GM21528 (cell line): ENCODE results near the gene RFX2.
"Not testable (repeated sequence)": the region's sequence is repeated elsewhere in the genome, so short reads cannot be mapped to it uniquely, and the experiment has no call there.

Source experiments
- ATAC-seq: cut with Tn5 transposase; IDR thresholded peaks from one replicate; pipeline ENCODE4 v1.9.1; 2021; ENCODE audit warnings: mild to moderate bottlenecking, moderate library complexity; ENCODE audit not compliant: unreplicated experiment, low FRiP score

Gene RFX2

DNA sequence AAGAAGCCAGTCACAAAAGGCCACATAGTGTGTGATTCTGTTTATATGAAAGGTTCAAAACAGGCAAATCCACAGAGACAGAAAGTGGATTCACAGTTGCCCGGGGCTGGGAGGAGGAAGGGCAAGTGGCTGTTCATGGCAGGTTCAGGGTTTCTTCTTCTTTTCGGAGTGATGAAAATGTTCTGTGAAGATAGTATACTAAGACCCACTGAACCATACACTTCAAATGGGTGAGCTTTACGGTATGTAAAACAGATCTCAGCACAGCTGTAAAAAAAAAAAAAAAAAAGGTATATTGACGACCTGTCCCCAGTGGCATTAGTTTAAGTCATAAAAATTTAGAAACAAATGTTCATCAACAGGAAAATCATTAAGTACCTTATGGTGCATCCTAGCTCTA lies 32.2 kb downstream of the RFX2 start:
- ATAC-seq, result no peak

DNA sequence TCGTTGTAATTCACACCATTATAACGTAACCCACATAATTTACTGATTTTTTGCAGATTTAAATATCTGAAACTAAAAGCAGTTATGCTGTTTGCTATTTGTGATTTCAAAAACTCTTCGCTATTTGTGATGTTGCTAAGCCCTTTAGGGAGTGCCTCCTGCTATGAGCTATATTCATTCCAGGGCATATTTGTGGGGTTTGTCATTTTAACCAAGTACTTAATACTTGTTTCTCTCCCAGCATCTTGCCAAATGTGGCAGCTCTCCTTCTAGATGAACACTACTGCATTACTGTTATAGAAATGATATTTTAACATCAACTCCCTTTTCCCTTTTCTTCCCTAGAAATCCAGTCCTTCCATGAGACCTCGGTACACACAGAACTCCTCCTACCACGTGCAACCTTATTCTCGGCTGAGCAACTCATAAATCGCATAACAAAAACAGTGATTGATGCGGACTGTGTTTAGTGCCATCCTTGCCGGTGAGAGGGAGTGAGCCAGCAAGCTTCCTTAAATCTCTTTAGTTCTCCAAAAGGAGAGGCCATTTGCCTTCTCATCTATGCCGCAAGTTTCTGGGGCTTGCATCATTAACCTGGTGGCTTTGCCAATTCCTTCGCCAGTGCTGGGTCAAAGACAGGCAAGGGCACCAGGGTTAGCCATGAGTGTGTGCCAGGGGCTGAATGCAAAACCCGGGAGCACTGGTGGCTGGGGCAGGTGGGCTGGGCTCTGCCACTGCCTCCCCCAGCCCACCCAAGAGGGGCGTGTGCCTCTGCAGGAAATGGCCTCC lies 33.4 kb downstream of the RFX2 start:
- ATAC-seq, result no peak

DNA sequence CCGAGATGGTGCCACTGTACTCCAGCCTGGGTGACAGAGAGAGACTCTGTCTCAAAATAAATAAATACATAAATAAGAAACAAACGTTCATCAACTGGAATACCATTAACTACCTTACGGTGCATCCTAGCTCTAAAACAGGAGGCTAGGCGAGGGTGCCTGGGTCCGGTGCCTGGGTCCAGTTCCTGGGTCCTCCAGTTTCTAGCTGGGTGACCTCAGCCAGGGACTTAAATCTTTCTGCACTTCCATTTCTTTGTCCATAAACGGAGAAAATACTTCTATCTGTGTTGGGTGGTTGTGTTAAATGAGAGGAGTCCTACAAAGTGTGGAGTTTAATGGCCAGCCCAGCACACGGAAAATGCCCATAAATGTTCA lies 34.0 kb downstream of the RFX2 start:
- no peak for ATAC-seq

DNA sequence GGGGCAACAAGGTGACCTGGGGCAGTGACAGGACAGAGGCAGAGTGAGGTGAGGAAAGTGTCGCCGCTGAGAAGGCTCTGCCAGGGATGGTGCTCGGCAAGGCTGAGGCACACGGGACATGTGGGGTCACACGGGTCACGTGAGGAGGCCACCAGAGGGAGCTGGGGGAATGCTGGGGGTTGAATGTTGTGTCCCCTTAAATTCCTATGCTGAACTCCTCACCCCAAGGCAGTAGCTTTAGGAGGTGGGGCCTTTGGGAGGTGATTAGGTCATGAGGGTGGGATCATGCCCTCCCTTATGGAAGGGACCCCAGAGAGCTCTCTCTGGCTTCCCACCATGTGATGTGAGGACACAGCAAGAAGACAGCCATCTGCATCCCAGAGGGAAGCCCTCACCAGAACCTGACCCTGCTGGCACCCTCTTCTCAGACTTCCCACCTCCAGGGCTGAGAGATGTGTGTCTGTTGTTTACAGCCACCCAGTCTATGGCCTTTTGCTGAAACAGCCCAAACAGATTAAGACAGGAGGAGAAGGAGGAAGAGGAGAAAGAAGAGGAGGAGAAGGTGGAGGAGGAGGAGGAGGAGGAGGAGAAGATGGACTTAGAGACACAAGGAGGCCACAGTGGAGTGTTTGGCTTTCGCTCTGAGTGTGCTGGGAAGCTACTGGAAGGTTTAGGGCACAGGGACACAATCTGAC lies 35.4 kb downstream of the RFX2 start:
- ATAC-seq, result no peak

DNA sequence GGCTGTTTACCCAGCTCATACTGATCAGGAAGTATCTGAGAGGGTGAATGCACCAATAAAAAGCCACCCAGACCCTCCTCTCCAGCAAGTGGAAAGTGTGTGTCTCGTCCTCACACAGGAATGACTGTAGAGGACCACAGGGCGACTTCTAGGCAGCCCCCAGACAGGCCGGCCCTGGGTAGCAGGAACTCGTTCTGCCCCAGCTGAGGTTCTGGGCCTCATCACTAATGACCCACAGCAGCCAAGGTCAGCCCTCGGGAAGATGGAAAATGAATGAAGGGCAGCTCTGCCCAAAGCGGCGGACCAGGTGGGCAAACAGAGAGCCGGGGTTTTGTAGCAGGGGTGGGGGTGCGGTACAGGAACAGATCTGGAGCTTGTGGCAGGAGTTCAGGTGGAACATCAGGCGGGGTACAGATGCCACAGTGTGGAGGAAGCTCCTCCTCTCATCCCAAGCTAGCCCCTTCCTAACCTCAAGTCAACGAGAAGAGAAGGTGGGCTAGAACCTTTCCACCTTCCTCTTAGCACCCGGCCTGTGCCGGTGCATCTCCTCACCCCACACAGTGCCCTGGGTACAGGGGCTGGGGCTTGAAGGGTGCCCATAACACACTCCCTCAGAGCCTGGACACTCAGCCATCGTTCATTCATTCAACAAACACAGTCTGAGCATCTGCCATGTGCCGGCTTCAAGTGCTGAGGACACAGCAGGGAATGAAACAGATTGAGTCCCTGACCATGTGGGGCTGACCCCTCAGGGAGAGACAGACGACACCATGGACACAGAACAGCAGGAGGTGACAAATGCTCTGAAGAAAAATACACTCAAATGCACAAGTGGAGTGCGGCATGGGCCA lies 36.2 kb downstream of the RFX2 start:
- no peak for ATAC-seq

DNA sequence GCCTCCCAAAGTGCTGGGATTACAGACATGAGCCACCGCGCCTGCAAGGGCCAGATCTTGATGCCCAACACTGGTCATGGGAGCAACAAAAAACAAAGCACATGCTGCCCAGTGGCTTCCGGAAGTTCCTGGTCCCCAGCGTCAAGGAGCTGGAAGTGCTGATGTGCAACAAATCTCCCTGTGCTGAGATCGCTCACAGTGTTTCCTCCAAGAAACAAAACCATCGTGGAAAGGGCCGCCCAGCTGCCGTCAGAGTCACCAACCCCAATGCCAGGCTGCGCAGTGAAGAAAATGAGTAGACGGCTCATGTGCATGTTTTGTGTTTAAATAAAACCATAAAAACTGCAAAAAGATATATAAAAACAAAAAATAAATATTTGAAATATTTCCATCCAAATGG lies 37.1 kb downstream of the RFX2 start:
- ATAC-seq, result not testable (repeated sequence)

DNA sequence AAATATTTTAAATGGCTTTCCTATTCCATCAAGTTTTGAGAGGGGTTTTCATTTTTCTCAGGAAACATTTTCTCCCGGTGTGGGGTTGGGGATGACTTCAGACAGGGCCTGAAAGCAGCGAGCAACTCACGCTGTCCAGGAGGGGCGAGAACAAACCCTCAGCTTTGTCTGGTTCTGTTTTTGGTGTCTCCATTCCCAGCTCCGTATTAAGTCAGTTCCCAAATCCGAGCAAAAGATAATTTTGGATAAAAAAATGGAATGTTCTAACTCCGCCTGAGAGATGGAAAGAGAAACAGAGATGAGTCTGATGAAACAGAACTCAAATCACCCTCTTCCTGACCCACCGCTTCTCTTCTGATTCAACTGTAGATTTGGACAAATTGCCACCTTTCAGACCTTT lies 38.4 kb downstream of the RFX2 start:
- ATAC-seq, result no peak

DNA sequence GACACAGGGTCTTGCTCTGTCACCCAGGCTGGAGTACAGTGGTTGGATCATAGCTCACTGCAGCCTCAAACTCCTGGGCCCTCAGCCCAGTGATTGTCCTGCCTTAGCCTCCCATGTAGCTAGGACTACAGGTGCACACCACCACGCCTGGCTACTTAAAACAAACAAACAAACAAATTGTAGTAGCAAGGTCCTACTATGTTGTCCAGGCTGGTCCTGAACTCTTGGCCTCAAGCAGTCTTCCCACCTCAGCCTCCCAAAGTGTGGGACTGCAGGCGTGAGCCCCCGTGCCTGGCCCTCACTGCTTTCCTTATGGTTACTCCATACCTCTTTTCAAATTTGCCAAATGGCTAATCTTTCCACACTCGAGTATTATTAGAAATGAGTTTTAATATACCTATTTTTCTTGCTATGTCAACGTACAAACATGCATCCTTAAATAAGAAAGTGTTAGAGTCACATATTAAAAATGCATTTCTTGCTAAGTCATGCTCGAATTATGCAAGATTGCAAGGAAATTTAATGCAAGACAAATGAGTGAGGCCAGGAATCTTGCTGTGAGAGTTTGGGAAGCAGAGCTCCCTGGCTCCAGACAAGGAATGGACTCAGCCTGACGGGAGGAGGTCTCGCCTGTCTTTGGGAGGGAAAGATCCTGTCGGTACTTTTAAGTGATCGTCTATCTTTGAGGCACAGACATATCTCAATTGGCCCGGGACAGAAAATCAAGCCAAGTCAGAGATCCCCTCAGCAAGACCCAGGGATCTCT lies 39.4 kb downstream of the RFX2 start:
- no peak for ATAC-seq

DNA sequence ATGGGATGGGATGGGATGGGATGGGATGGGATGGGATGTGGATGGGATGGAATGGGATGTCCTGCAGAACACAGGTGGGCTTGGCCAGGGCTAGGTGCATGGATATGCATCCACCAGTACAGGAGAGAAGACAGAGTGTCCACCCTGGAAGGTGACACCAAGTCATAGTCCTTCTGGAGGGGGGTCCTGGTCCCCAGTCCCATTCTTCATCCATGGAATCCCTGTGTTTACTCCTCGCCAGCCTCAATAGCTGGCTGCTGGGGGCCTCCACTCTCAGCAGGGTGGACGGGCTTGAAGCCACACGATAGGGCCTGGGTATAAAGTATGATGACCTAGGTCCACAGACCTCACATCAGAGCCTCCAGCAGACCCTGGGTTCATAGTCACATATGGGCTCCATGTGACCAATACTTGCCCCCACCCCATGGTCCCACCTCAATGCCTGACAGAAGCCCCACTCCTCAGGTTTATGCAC lies 40.1 kb downstream of the RFX2 start:
- no peak for ATAC-seq

DNA sequence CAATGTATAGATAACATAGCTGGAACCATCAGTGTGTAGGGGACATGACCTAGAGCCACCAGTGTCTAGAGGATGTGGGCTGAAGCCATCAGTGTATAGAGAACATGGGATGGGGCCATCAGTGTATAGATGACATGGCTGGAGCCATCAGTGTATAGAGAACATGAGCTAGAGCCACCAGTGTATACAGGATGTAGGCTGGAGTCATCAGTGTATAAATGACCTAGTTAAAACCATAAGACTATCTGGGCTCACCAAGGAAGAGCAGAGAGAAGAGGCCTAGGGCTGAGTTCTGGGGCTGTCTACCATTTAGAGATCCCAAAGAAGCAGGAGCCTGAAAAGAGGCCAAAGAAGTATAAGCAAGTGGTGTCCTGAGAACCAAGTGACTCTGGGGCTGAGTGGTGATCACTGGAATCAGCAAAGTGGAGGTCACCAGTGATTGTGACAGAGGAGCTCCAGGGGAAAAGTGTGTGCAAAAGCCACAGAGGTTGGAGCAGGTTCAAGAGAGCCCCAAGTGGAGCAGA lies 41.0 kb downstream of the RFX2 start:
- no peak for ATAC-seq

DNA sequence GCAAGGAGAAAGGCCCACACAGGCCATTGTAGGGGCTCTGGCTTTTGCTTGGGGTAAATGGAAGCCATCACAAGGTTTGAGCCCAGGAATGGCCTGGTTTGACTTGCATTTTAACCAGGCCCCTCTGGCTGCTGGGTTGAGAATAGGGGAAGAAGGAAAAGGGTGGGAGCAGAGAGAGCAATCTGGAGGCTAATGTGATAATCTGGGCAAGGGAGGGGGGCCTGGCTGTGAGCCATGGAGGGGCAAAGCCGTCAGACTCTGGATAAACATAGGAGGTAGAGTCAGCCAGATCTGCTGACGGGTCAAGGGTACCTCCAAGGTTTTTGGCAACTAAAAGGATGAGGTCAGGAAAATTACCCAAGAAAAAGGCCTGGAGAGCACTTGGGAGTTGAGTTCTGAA lies 41.6 kb downstream of the RFX2 start:
- no peak for ATAC-seq

DNA sequence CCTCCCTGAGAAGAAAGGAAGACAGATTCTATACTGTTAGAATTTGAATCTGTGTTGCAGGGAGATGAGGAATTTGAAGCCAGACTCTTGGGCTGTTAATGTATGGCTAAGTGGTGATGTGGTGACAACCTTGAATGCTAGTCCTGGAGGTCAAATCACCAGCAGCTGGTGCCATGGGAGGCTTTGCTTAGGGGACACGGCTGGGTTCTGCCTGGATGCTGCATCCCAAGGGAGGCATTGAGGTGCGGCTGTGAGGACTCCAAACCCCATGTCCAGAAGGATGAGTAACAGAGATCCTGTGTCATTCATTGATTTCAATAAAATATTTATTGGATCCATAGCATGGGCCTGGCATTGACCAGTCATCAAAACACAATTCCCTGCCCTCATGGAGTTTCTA lies 42.3 kb downstream of the RFX2 start:
- no peak for ATAC-seq

DNA sequence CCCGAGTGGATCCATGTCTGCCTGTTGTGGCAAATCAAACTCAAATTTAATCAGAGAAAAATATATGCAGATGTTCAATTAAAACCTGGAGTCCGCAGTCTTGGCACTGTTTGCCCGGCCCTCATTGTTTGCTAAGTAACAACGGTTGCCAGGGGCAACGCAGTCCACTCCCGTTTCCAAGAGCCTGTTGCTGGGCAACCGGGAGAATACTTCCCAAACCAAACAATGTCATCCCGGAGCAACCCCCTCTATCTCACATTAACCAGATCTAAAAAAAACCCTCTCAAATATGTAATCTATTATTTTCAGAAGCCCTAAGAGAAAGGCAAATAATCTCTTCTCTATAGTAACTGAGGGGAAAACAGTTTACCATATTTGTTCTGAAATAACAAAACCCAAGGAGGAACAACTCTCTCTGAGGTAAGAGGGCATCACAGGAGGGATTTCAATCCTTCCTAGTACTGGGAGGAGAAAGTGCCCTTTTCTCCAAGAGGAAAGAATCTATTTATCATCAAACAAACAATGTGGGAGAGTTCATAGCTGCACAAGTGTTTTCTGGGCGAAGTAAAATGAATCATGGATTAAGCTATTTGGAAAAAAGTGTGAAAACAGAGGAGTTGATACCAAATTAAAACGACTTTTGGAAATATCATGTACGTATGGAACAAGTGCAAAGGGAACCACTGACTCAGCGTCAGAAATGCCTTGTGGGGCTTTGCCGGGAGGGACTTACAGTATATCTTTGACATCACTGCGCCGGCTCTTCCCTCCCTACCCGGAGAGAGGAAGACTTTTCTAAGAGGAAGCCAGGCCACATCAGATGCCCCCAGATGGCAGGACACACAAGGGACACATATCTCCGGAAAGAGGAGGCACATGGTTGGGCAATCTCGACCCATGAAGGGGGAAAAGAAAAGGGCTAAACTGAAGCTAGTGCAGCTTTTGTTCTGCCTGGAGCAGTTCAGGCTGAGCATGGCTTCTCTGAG lies 43.3 kb downstream of the RFX2 start:
- ATAC-seq, result no peak

DNA sequence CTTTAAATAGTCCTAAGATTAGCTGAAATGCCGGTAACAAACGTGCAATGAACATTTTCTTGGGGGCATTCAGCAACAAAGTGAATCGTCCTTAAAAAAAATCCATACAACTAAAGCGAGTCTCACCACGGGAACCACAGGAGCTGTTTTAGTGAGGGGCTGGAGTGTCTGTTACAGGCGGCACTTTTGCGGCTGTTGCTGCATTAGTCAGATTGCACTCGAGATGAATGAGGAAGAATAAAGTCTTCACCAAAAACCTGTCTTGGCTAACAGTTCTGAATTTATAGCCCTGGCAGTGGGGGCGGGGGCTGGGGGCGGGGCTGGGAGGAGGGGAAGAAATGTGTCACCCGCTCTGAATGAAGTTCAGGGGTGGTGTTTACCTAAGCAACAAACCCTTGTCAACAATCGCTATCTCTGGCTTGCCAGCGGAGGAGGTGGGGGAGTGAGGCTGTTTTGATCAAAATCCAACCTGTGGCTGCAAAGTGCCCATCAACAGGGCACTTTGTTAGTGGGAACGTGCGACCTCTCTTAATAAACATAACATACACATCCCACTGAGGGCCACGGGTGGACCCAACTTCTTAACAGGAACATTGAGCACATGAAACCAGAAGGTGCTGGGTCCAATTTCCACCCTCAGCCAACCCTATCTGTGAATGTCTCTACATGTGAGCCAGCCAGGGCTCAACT lies 44.5 kb downstream of the RFX2 start:
- no peak for ATAC-seq

DNA sequence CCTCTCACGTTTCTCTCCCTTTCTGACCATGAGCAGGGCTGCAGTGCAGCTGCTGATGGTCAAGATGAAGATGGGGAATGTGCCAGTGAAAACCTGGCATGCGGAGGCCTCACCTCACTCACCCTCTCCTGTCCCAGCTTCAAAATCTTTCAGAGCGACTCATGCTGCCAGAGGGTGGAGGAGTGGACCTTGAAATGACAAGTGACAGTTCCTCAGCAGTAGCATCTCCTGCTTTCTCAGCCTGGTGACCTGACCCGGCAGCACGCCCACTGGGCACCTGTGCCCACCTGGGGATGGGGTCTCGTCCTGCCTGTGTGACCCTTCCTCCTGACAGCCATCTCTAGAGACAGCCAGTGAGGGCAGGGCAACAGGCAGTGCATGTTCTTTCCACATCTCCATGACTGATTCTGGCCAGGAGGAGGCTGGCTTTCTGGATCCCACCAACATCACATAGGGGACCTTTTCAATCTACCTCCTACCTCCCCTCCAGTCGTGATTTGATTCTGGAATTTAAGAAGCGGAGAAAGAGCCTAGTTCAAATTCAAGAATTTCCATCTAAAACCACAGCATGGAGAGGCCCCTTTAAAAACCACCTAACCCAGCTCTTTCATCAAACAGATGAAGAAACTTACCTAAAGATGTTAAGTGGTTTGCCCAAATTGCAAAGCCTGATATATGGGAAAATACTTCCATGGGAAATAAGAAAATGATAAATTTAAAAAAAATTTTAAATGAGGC lies 45.8 kb downstream of the RFX2 start:
- no peak for ATAC-seq

DNA sequence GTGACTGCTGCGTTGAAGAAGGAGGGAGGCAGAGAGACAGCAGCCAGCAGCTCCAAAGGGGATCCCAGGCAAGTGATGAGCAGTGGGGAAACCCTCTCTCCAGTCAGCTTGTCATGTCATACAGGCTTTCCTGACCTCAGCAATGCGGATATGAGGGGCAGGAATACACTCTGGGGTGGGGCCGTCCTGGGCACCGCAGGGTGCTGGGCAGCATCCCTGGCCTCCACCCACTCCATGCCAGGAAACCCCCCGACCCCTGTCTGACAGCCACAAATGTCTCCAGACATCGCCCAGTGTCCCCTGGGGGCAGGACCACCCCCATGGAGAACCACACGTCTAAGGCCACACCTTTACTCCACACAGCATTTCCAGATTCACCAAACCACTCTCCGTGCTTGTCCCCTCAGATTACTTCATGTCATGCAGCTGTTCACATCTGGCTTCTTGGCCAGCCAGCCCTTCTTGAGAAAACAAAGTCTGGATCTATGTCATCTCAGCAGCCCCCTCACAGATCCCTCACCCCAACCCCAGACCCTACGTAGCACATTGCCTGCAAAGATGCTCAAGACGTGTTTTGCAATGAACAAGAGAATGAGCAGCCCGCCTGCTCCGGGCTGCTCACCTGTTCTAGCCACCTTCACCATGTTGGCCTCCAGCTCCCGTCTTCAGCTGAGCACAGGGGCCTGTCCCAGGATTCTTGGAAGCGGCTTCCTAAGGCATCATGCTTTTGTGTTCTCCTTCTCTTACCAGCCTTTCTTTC lies 46.5 kb downstream of the RFX2 start:
- ATAC-seq, result no peak

DNA sequence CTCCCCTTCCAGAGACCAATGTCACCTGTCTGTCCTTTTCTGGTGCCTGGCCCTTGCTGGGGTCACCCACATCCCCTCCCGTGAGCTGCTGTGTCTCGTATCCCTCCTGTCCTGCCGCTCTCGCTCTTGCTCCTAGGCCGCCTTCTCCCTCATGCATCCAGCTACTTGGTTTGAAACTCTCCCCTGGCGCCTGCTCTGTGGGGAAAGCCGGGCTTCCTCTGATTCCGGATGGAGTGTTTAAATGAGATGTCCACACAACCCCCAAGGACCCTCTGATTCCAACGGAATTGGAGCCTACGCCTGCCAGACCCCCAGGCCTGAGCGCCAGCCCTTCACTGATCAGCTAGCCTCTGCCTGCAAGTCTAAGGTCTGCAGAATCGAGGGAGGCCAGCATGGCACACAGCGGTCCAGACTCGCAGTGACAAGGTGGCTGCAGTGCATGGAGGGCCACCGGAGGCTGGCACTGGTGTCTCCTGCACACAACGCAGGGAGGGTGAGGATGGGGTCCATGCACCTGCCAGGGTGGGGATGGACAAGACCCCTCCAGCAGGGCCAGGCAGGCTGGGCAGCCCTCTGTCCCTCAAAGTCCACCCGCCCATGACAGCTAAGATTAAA lies 47.2 kb downstream of the RFX2 start:
- no peak for ATAC-seq
